Measurements from ENCODE around the gene GPATCH2.

DNA sequence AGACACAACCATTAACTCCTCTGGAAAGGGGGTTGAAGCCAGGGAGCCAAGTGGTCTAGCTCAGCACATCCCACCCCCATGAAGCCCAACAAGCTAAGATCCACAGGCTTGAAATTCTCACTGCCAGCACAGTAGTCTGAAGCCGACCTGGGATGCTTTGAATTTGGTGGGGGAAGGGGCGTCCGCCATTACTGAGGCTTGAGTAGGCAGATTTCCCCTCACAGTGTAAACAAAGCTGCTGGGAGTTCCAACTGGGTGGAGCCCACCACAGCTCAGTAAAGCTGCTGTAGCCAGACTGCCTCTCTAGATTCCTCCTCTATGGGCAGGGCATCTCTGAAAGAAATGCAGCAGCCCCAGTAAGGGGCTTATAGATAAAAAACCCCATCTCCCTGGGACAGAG, 193.5 kb downstream of the GPATCH2 start:
- TF ChIP-seq, protein P1, sequence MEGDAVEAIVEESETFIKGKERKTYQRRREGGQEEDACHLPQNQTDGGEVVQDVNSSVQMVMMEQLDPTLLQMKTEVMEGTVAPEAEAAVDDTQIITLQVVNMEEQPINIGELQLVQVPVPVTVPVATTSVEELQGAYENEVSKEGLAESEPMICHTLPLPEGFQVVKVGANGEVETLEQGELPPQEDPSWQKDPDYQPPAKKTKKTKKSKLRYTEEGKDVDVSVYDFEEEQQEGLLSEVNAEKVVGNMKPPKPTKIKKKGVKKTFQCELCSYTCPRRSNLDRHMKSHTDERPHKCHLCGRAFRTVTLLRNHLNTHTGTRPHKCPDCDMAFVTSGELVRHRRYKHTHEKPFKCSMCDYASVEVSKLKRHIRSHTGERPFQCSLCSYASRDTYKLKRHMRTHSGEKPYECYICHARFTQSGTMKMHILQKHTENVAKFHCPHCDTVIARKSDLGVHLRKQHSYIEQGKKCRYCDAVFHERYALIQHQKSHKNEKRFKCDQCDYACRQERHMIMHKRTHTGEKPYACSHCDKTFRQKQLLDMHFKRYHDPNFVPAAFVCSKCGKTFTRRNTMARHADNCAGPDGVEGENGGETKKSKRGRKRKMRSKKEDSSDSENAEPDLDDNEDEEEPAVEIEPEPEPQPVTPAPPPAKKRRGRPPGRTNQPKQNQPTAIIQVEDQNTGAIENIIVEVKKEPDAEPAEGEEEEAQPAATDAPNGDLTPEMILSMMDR (IDR thresholded peaks at IDR 0.05; ENCODE audit: poor library complexity, severe bottlenecking), result no peak
- TF ChIP-seq EZH2 (IDR thresholded peaks at IDR 0.05; ENCODE audit: borderline replicate concordance, insufficient read depth, low read length, poor library complexity, severe bottlenecking) (no peak), EP300 (conservative IDR thresholded peaks at IDR 0.05; ENCODE audit: poor library complexity, severe bottlenecking) (no peak), POLR2AphosphoS5 (IDR thresholded peaks at IDR 0.05) (no peak), TAF1 (IDR thresholded peaks at IDR 0.05; ENCODE audit: low read depth) (no peak), MXI1 (conservative IDR thresholded peaks at IDR 0.05; ENCODE audit: poor library complexity, severe bottlenecking) (no peak)
